GM18517 (cell line): ENCODE measurements around the gene HECTD4.
"Not testable (repeated sequence)": the region's sequence is repeated elsewhere in the genome, so short reads cannot be mapped to it uniquely, and the experiment has no call there.

Experiments
- ATAC-seq: cut with Tn5 transposase; IDR thresholded peaks from one replicate; pipeline ENCODE4 v1.9.1; 2021; ENCODE audit warnings: mild to moderate bottlenecking, moderate library complexity; ENCODE audit not compliant: unreplicated experiment

Gene HECTD4

GRCh38 chr12:112283546-112283945, 98.7 kb downstream of the HECTD4 start:
- no peak for ATAC-seq

DNA sequence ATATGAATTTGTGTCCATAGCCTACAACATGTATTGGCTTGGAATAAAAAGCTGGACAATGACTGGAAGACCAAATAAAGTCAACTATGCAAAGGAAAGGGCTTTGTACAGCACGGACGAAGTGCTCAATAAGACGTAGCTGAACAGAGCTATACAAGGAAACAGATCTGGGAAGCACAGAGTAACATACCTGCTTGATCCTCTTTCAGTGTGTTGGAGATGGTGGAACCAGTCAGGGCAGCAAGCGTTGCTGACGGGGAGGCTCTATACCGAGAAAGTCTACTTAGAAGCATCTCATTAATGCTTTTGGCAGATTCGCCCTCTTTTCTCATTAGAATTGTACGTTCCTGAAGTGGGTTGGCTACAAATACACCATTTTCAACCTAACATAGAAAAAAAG, 99.3 kb downstream of the HECTD4 start:
- ATAC-seq, result no peak

DNA sequence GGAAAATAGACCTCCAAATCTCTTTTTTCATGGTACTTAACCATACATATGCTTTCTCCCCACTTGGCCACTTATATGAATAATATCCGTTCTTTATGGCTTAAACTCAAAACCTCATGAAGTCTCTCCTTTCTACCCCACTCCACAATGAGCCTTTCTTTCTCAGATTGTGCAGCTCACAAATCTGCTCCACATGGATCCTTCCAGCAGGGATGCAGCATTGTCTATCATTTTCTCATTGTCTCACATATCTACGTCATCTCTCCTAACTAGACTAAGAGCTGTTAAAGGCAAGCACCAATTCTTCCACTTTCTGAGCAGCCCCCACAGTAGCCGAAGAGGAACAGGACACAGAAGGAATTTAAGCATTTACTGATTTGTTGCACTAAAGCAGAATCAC, 106.4 kb downstream of the HECTD4 start:
- ATAC-seq, result no peak

DNA sequence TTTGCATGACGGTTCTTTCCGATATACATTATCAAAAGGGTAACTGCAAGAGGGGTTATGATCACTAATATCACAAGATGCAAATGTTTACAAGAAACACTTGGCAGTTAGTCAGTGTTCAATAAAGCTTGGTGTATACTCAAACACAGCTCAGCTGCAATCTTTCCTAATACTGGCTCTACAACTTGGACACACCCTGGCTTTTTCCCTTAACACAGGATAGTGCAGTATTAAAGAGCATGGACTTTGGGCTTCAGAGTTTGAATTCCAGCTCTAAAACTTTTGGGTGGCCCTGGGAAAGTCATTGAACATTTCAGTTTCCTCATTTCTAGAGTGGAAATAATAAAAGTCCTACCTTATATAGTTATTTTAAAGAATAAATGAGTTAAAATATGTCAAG, 107.0 kb downstream of the HECTD4 start:
- no peak for ATAC-seq

- ATAC-seq, result no peak
These were observed 111.6 kb downstream of the HECTD4 start for GRCh38 chr12:112270673-112271072.

- ATAC-seq, result no peak
These were observed 115.8 kb downstream of the HECTD4 start for GRCh38 chr12:112266473-112266872.

DNA sequence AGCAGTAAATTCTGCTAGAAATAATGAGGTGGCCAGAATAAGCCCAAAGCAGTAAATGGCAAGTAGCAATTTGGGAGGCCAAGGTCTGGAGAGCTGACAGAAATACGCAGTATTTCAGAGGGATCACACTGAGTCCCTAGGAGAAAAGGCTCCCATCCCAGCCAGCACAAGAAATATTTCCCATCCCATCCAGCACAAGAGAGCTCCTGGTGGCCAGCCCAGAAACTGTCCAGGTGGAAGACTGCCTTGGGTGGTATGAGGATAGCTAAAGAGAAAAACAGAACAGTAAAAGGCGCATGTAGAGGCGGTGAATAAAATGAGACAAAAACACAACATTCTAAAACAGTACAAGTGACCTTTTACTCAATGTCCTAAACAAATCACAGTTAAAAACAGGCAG, 120.7 kb downstream of the HECTD4 start:
- no peak for ATAC-seq

DNA sequence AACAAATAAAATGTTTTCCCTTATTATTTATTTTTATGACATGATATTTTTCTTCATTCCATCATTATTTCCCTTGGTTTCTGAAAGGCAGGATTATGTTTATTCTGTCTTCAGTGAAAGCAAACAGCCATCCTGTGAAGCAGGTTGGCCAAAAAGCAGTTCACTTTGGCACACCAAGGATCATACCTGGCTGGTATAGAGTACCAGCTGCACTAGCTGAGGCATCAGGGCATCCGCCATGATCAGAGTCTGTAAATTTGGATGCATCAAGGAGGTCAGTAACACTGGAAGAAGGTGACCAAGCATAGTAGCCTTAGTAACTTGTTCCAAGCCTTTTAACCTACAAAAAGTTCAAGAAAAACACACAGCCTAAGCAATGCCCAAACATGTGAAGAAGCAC, 123.3 kb downstream of the HECTD4 start:
- ATAC-seq, result no peak

GRCh38 chr12:112256780-112257179, 125.5 kb downstream of the HECTD4 start:
- ATAC-seq, result no peak

- ATAC-seq, result no peak
These were observed 130.0 kb downstream of the HECTD4 start for GRCh38 chr12:112252184-112252583.

GRCh38 chr12:112244902-112245301, 137.3 kb downstream of the HECTD4 start:
- ATAC-seq, result not testable (repeated sequence)

GRCh38 chr12:112243255-112244110, 138.7 kb downstream of the HECTD4 start:
- ATAC-seq, result no peak

DNA sequence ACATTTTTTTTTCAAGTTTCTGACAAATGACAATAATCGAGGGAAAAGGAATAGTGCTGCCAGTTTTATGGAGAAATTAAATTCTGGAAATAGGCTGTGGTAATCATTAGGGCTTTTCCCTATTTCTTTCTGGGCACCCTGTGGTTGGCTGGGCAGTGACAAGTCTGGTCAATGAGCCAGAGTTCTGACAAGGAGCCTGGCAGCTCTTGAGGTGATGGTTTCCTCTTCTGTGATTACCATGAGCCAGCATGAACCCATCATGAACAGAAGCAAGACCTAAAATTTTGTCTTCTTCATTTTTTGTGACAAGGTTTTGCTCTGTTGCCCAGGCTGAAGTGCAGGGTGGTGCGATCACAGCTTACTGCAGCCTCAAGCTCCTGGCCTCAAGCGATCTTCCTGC, 141.1 kb downstream of the HECTD4 start:
- ATAC-seq, result no peak

DNA sequence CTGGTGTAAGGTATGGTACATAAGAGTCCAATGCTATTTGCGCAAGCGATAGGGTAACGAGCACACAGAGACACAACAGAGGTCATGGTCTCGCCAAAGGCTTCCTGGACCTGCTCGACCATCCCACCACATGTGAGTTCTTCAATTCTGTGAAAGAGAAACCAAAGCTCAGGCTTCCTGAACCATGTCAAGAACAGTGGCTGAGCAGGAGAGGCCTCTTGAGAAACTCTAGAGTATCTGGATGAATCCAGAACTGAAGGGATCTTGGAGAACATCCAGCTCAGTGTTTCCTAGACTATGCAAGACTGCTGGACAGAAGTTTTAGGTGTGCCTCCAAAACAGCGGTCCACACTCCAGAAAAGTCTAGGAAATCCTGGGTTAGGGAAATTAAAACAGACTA, 142.3 kb downstream of the HECTD4 start:
- ATAC-seq, result no peak

DNA sequence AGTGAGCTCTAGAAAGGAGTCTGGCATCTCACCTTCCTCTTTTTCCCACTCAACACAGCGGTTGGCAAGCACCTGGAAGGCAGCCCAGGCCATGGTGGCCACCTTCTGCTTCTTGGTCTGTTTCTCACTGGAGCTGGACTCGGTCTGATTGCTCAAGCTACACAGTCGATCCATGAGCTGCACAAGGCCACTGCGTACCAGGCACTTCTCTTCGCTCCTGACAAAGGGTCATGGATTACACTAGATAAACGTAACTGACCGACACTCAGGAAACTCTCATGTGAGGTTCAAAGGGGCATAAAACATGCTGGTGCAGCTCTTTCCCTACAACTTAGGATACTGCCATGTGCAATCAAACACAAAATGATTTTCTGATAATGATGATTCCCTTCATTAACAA, 143.2 kb downstream of the HECTD4 start:
- no peak for ATAC-seq

DNA sequence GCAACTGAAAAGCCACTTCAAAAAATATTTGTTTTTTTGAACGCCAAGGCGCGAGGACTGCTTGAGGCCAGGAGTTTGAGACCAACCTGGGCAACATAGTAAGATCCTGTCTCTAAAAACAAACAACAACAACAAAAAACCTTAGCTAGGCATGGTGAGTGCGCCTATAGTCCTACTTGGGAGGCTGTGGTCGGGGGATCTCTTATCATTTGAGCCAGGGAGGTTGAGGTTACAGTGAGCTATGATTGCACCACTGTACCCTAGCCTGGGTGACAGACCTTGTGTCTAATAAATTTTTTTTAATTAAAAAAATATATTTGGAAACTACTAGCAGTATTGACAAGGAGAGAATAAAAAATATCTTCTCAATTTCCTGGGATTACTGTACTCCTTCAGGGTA, 143.8 kb downstream of the HECTD4 start:
- ATAC-seq, result no peak

GRCh38 chr12:112236786-112237185, 145.4 kb downstream of the HECTD4 start:
- no peak for ATAC-seq

DNA sequence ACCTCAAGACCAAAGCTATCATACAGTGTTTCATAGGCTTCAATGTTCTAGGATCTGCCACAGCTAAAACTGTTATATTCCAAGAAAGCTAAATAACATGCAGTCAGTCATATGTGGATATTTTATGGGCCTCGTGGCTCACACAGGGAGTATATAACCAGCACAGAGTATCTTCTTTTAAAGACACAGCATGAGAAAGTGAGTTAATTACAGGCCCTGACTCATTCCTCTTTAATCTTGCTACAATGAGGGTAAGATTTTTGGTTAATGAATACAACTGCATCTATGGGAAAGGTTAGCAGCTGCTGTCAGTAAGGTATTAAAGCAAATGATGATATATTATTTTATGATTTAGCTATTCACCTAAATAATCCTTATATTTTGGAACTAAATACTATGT, 145.8 kb downstream of the HECTD4 start:
- no peak for ATAC-seq

DNA sequence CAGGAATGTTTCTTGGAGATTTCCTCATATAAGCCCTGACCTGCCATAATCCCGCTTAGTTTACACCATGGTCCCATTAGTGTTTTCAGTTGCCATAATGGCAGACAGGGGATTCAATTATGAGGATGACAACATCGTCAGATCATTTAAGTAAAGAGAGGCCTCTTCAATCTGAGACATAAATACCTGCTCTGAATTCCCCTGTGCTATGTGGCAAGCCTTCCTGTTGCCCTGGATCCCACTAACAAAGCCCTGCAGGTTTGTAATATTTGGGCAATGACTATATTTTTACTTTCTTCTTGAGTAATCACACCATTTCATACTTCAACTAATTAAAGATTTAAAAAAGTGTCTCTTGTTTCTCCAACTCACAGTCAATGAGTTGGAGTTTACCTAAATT, 147.9 kb downstream of the HECTD4 start:
- ATAC-seq, result no peak

DNA sequence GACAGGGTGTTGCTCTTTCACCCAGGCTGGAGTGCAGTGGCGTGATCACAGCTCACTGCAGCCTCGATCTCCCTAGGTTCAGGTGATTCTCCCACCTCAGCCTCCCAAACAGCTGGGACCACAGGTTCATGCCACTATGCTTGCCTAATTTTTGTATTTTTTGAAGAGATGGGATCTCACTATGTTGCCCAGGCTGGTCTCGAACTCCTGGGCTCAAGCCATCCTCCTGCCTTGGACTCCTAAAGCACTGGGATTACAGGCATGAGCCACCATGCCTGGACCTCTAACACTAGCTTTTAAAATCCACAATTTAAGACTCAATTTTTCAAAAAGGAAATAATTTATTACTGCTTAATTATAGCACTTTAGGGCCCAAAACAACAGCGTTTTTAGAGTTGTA, 149.0 kb downstream of the HECTD4 start:
- ATAC-seq, result no peak

GRCh38 chr12:112230136-112230535, 152.1 kb downstream of the HECTD4 start:
- no peak for ATAC-seq

GRCh38 chr12:112226768-112227167, 155.5 kb downstream of the HECTD4 start:
- ATAC-seq, result no peak

DNA sequence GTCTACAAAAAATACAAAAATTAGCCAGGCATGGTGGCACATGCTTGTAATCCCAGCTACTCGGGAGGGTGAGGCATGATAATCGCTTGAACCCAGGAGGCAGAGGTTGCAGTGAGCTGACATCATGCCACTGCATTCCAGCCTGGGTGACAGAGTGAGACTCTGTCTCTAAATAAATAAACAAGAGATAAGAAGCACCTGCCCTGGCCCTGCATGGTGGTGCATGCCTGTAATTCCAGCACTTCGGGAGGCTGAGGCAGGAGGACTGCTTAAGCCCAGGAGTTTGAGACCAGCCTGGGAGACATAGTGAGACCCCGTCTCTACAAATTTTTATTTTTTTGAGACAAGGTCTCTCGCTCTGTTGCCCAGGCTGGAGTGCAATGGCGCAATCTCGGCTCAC, 161.6 kb downstream of the HECTD4 start:
- ATAC-seq, result not testable (repeated sequence)
